ACC112 (cell line): ENCODE measurements around the gene TRMT10A.
A peak's percentile ranks its signal among the peaks of the same experiment; 100 is the strongest.

Source experiments
- H2AFZ ChIP-seq: fragments of 200-600 bp; sonication (generic); one replicate; pipeline ENCODE4 v1.6.0; 2017; ENCODE audit warnings: antibody characterized with exemption, low read length; ENCODE audit not compliant: unreplicated experiment
- H3K27ac ChIP-seq: fragments of 200-600 bp; sonication (generic); 2 replicates; pipeline ENCODE4 v1.5.1; 2014; ENCODE audit warnings: low read depth, mild to moderate bottlenecking, antibody characterized with exemption, low read length, moderate library complexity
- H3K27me3 ChIP-seq: fragments of 200-600 bp; sonication (generic); 2 replicates; pipeline ENCODE4 v1.6.1; 2014; ENCODE audit warnings: mild to moderate bottlenecking, antibody characterized with exemption, low read length, moderate library complexity, mixed read lengths; ENCODE audit not compliant: insufficient read depth
- H3K36me3 ChIP-seq: fragments of 200-600 bp; sonication (generic); 2 replicates; pipeline ENCODE4 v1.6.1; 2016; ENCODE audit warnings: mild to moderate bottlenecking, antibody characterized with exemption, low read length, moderate library complexity, mixed read lengths; ENCODE audit not compliant: insufficient read depth
- H3K4me1 ChIP-seq: fragments of 200-600 bp; sonication (generic); one replicate; pipeline ENCODE4 v1.6.1; 2016; ENCODE audit warnings: low read length, mixed read lengths; ENCODE audit not compliant: insufficient read depth, unreplicated experiment, control insufficient read depth
- H3K4me3 ChIP-seq: fragments of 200-600 bp; sonication (generic); 2 replicates; pipeline ENCODE4 v1.5.1; 2014; ENCODE audit warnings: mild to moderate bottlenecking, low read depth, low read length
- H3K79me2 ChIP-seq: fragments of 200-600 bp; sonication (generic); one replicate; pipeline ENCODE4 v1.6.0; 2016; ENCODE audit warnings: low read length; ENCODE audit not compliant: control insufficient read depth, unreplicated experiment, insufficient read depth

The TRMT10A gene

GRCh38 chr4:99587309-99587708 lies 23.5 kb upstream of the TRMT10A start:
- no peaks in the 10 kb centered on the region for H3K36me3 ChIP-seq
- H2AFZ ChIP-seq, result no peak overlapping the region
- H3K27me3 ChIP-seq, result peaks cover 41% of the 10 kb centered on the region
- H3K4me3 ChIP-seq, result no peak overlapping the region
- H3K4me1 ChIP-seq, result no peaks in the 10 kb centered on the region
- no peaks in the 10 kb centered on the region for H3K79me2 ChIP-seq
- H3K27ac ChIP-seq, result no peak overlapping the region

GRCh38 chr4:99586797-99587196 lies 23.0 kb upstream of the TRMT10A start:
- no peaks in the 10 kb centered on the region for H3K4me1 ChIP-seq
- no peaks in the 10 kb centered on the region for H3K36me3 ChIP-seq
- no peak overlapping the region for H3K27ac ChIP-seq
- H3K27me3 ChIP-seq, result peaks cover 46% of the 10 kb centered on the region
- no peak overlapping the region for H2AFZ ChIP-seq
- H3K4me3 ChIP-seq, result no peak overlapping the region
- H3K79me2 ChIP-seq, result no peaks in the 10 kb centered on the region

GRCh38 chr4:99586322-99586721 lies 22.5 kb upstream of the TRMT10A start:
- H3K27me3 ChIP-seq, result peaks cover 50% of the 10 kb centered on the region
- H3K27ac ChIP-seq, result no peak overlapping the region
- H2AFZ ChIP-seq, result no peak overlapping the region

GRCh38 chr4:99585516-99585915 lies 21.7 kb upstream of the TRMT10A start:
- Histone ChIP-seq H3K36me3 (no peaks in the 10 kb centered on the region), H3K4me1 (no peaks in the 10 kb centered on the region), H3K27ac (no peak overlapping the region), H3K27me3 (peaks cover 53% of the 10 kb centered on the region), H2AFZ (no peak overlapping the region), H3K79me2 (no peaks in the 10 kb centered on the region), H3K4me3 (no peak overlapping the region)

More at GRCh38 chr4:99586322-99586721, 22.5 kb upstream of the TRMT10A start:
- Histone ChIP-seq H3K4me3 (no peak overlapping the region), H3K4me1 (no peaks in the 10 kb centered on the region), H3K36me3 (no peaks in the 10 kb centered on the region), H3K79me2 (no peaks in the 10 kb centered on the region)

- H2AFZ ChIP-seq, result no peak overlapping the region
- H3K27me3 ChIP-seq, result peaks cover 62% of the 10 kb centered on the region
- no peaks in the 10 kb centered on the region for H3K79me2 ChIP-seq
- no peaks in the 10 kb centered on the region for H3K4me1 ChIP-seq
- H3K36me3 ChIP-seq, result no peaks in the 10 kb centered on the region
- no peak overlapping the region for H3K4me3 ChIP-seq
- no peak overlapping the region for H3K27ac ChIP-seq
Measured at GRCh38 chr4:99578714-99579113, 14.9 kb upstream of the TRMT10A start.

- Histone ChIP-seq H3K79me2 (no peaks in the 10 kb centered on the region), H3K27ac (no peak within 1 kb of the TSS), H3K4me3 (peak within 1 kb of the TSS; percentile 38; the same call in 1 of the 2 replicates), H3K27me3 (peaks cover 60% of the 10 kb centered on the region), H2AFZ (no peak within 1 kb of the TSS), H3K36me3 (no peaks in the 10 kb centered on the region), H3K4me1 (no peaks in the 10 kb centered on the region)
Measured at GRCh38 chr4:99574530-99575324, 10.9 kb upstream of the TRMT10A start, which contains the start of gene MTTP. Gene MTTP (plus strand): TSS chr4:99574824. CDS start chr4:99574910, 86 bp downstream.

GRCh38 chr4:99573735-99574368 lies 10.0 kb upstream of the TRMT10A start:
- H3K36me3 ChIP-seq, result no peaks in the 10 kb centered on the region
- no peaks in the 10 kb centered on the region for H3K79me2 ChIP-seq
- no peak overlapping the region for H2AFZ ChIP-seq
- H3K4me3 ChIP-seq, result no peak overlapping the region
- peaks cover 55% of the 10 kb centered on the region for H3K27me3 ChIP-seq
- H3K27ac ChIP-seq, result no peak overlapping the region
- no peaks in the 10 kb centered on the region for H3K4me1 ChIP-seq

- Histone ChIP-seq H2AFZ (no peak overlapping the region), H3K27me3 (peaks cover 44% of the 10 kb centered on the region)
Measured at GRCh38 chr4:99572527-99573240, 8.8 kb upstream of the TRMT10A start.

GRCh38 chr4:99571883-99572282 lies 8.0 kb upstream of the TRMT10A start:
- no peaks in the 10 kb centered on the region for H3K79me2 ChIP-seq

More at GRCh38 chr4:99572527-99573240, 8.8 kb upstream of the TRMT10A start:
- Histone ChIP-seq H3K36me3 (no peaks in the 10 kb centered on the region), H3K27ac (no peak overlapping the region), H3K79me2 (no peaks in the 10 kb centered on the region), H3K4me3 (no peak overlapping the region), H3K4me1 (no peaks in the 10 kb centered on the region)

GRCh38 chr4:99564921-99565320 lies 1.1 kb upstream of the TRMT10A start:
- H3K79me2 ChIP-seq, result no peaks in the 10 kb centered on the region
- H3K4me1 ChIP-seq, result no peaks in the 10 kb centered on the region
- 0 out of 2 replicates have a peak, but pooled peaks cover 3% of the 10 kb centered on the region for H3K27me3 ChIP-seq
- no peak overlapping the region; the same call in 1 of the 2 replicates for H3K4me3 ChIP-seq
- H2AFZ ChIP-seq, result peak overlapping the region; percentile 70
- H3K36me3 ChIP-seq, result no peaks in the 10 kb centered on the region
- H3K27ac ChIP-seq, result no peak overlapping the region

More at GRCh38 chr4:99571883-99572282, 8.0 kb upstream of the TRMT10A start:
- Histone ChIP-seq H3K4me3 (no peak overlapping the region), H3K27ac (no peak overlapping the region), H3K27me3 (peaks cover 39% of the 10 kb centered on the region), H2AFZ (no peak overlapping the region), H3K36me3 (no peaks in the 10 kb centered on the region), H3K4me1 (no peaks in the 10 kb centered on the region)
